Mammary epithelial cell (primary cell): ENCODE results near the gene DACH1.

ENCODE experiments used
- CTCF ChIP-seq, 2 donors: IDR thresholded peaks in 1 of 2; conservative IDR thresholded peaks in 1 of 2; 2 replicates each; pipeline ENCODE4 v1.5.1; 2011 to 2012; ENCODE audit warnings: inconsistent platforms in 2 of 2, low read length in 2 of 2, mild to moderate bottlenecking in 2 of 2, control low read depth in 1 of 2, low read depth in 1 of 2; ENCODE audit not compliant: insufficient read depth in 1 of 2; ENCODE audit errors: extremely low read depth in 1 of 2
- EZH2 ChIP-seq: IDR thresholded peaks from 2 replicates; pipeline ENCODE4 v1.6.1; 2012; ENCODE audit warnings: low read length, inconsistent platforms, borderline replicate concordance

GRCh38 chr13:71789693-71790329 is 77.2 kb downstream of the DACH1 start:
- TF ChIP-seq CTCF (conservative IDR thresholded peaks at IDR 0.05 in 1 of 2, IDR thresholded peaks at IDR 0.05 in 1 of 2; ENCODE audit: extremely low read depth in 1 of 2, insufficient read depth in 1 of 2, low read depth in 1 of 2, low read length in 2 of 2) (no peak), EZH2 (no peak)
